ENCODE measurements around the gene NAA16.

DNA sequence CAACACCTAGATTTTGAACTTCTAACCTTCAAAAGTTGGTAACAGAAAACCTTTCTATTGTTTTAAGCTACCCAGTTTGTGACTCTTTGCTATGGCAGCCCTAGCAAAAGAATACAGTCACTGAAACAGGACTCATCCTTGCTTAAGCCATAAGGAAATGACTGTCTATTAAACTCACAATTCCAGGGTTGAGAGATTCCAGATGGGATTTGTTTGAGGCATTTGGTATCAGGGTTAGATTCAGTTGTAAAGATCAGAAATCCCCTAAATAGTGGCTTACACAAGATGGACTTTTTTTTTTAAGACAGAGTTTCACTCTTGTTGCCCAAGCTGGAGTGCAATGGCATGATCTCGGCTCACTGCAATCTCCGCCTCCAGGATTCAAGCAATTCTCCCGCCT is 105.2 kb downstream of the NAA16 start:
- no peak for TF ChIP-seq CTCF (IDR thresholded peaks at IDR 0.05; ENCODE audit: low read depth, low read length)
- no peak for TF ChIP-seq POLR2A (IDR thresholded peaks at IDR 0.05; ENCODE audit: extremely low read depth, insufficient read length)
- TF ChIP-seq, protein P1, sequence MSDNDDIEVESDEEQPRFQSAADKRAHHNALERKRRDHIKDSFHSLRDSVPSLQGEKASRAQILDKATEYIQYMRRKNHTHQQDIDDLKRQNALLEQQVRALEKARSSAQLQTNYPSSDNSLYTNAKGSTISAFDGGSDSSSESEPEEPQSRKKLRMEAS (IDR thresholded peaks at IDR 0.05; ENCODE audit: low read depth, low read length), result no peak
- TF ChIP-seq MYC (IDR thresholded peaks at IDR 0.05; ENCODE audit: low read depth, low read length), result no peak

All from NB4 (cell line).